22Rv1 (cell line): ENCODE data around the gene DSEL.

ENCODE experiments used
- CTCF ChIP-seq: fragments of 450-650 bp; IDR thresholded peaks from 2 replicates; pipeline ENCODE4 v1.5.1; 2017; ENCODE audit warnings: mild to moderate bottlenecking
- ZFX ChIP-seq: fragments of 450-650 bp; IDR thresholded peaks from 2 replicates; pipeline ENCODE4 v1.6.1; 2017; ENCODE audit warnings: antibody characterized with exemption, borderline replicate concordance

- TF ChIP-seq CTCF (peak; percentile 44), ZFX (no peak)
Measured at GRCh38 chr18:67463829-67464228, 52.7 kb downstream of the DSEL start.
